ENCODE results near the gene SAMD4B. TPM values are rescaled to one million over a fixed set of nuclear protein-coding genes. Genes with fewer than 3 reads are reported as not detected.

The SAMD4B gene
- total RNA-seq, 2 experiments from 2014 or later: 59.4 to 60.0 TPM

DNA sequence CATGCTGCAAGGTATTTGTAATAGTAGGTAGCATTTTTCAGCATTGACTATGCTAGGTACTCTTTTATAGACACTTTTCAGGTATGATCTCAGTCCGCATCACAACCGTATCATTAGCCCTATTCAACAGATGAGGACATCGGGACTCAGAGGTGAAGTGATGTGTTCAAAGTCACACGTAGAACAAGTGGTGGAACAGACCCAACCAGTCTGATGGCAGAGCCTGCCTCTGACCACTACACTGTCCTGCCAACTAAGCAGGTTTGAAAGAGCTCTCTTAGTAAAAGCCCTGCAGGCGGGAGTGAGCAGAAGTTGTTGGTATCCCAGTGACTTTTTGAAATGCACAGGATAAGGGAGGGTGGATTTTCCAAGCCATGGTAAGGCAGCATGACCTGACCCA is 28.5 kb downstream of the SAMD4B start:
- no peaks in the 10 kb centered on the region for H3K79me2 ChIP-seq (ENCODE audit: insufficient read depth, low read depth, low read length)
- BruUV-seq (replicated peaks): no TSS peak
- no peak overlapping the region for H3K4me3 ChIP-seq (ENCODE audit: low read depth, low read length, poor library complexity, severe bottlenecking)
- H3K36me3 ChIP-seq (ENCODE audit: insufficient read depth, low read length): peaks cover 72% of the 10 kb centered on the region
- H3K4me2 ChIP-seq (ENCODE audit: low read length): no peak overlapping the region
- H3K9me3 ChIP-seq (ENCODE audit: low read length): no peaks in the 10 kb centered on the region
- ChIA-PET CTCF (ENCODE audit: unreplicated experiment) (no interaction called here), POLR2A (no interaction called here)
- intact Hi-C loops (cut with micrococcal nuclease; ENCODE audit: unreplicated experiment): no loop called here
- H2AFZ ChIP-seq (ENCODE audit: low read length): no peak overlapping the region
- H3K9me2 ChIP-seq (ENCODE audit: insufficient read depth, low read length): no peaks in the 10 kb centered on the region
- TF ChIP-seq EZH2phosphoT487 (IDR thresholded peaks at IDR 0.05; ENCODE audit: borderline replicate concordance, low read depth, low read length): no peak
- TF ChIP-seq, protein P1, sequence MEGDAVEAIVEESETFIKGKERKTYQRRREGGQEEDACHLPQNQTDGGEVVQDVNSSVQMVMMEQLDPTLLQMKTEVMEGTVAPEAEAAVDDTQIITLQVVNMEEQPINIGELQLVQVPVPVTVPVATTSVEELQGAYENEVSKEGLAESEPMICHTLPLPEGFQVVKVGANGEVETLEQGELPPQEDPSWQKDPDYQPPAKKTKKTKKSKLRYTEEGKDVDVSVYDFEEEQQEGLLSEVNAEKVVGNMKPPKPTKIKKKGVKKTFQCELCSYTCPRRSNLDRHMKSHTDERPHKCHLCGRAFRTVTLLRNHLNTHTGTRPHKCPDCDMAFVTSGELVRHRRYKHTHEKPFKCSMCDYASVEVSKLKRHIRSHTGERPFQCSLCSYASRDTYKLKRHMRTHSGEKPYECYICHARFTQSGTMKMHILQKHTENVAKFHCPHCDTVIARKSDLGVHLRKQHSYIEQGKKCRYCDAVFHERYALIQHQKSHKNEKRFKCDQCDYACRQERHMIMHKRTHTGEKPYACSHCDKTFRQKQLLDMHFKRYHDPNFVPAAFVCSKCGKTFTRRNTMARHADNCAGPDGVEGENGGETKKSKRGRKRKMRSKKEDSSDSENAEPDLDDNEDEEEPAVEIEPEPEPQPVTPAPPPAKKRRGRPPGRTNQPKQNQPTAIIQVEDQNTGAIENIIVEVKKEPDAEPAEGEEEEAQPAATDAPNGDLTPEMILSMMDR (conservative IDR thresholded peaks at IDR 0.05; ENCODE audit: low read length): no peak
- no peaks in the 10 kb centered on the region for H3K4me1 ChIP-seq (ENCODE audit: insufficient read depth, low read length, poor library complexity, severe bottlenecking)
- no peak for DNase-seq (ENCODE audit: low spot score)
- H3K27ac ChIP-seq (ENCODE audit: low read depth, low read length, poor library complexity, severe bottlenecking): no peak overlapping the region
- no peaks in the 10 kb centered on the region for H4K20me1 ChIP-seq (ENCODE audit: insufficient read depth, low read length)

DNA sequence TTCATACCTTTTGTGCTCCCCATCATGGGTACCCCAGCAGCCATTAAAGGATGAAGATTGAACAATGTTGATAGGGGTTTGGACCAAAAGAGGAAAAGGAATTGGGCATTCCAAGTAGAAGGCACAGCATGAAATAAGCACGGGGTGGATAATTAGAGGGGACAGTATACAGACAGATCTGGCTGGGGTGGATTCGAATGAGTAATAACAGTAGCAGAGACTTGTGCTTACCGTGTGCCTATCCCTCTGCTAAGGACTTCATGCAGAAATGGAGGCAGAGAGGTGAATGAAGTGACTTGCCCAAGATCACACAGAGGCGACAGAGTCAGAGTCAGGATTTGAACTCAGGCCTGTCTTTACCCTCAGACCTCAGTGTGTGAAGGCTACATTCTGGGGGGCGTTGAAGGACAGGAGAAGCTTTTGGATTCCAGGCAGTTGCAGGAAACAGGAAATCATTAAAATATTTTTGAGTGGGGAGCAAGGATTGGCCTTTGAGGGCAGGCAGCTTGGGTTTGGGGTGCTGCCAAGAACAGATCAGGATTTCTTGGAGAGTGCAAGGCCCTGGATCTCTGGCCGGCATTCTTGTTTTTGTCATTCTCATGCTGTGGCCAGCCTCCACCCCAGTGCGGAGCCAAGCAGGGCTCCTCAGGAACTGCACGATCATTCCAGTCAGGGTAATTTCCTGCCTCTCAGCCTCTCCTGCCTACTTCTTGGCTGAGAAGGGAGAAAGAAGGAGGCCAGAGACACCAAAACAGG is 30.0 kb downstream of the SAMD4B start:
- Histone ChIP-seq H4K20me1 (ENCODE audit: insufficient read depth, low read length) (no peaks in the 10 kb centered on the region), H3K27ac (ENCODE audit: low read depth, low read length, poor library complexity, severe bottlenecking) (no peak overlapping the region), H3K79me2 (ENCODE audit: insufficient read depth, low read depth, low read length) (no peaks in the 10 kb centered on the region), H3K9me3 (ENCODE audit: low read length) (no peaks in the 10 kb centered on the region), H2AFZ (ENCODE audit: low read length) (no peak overlapping the region), H3K4me1 (ENCODE audit: insufficient read depth, low read length, poor library complexity, severe bottlenecking) (no peaks in the 10 kb centered on the region), H3K4me2 (ENCODE audit: low read length) (no peak overlapping the region), H3K9me2 (ENCODE audit: insufficient read depth, low read length) (no peaks in the 10 kb centered on the region), H3K36me3 (ENCODE audit: insufficient read depth, low read length) (peaks cover 74% of the 10 kb centered on the region), H3K4me3 (ENCODE audit: low read depth, low read length, poor library complexity, severe bottlenecking) (no peak overlapping the region)
- intact Hi-C loops (cut with micrococcal nuclease; ENCODE audit: unreplicated experiment): no loop called here
- TF ChIP-seq, protein P1 (conservative IDR thresholded peaks at IDR 0.05; ENCODE audit: low read length): no peak
- TF ChIP-seq EZH2phosphoT487 (IDR thresholded peaks at IDR 0.05; ENCODE audit: borderline replicate concordance, low read depth, low read length): no peak
- CTCF ChIA-PET (ENCODE audit: unreplicated experiment): no interaction called here
- no peak for DNase-seq (ENCODE audit: low spot score)
- BruUV-seq (replicated peaks): no TSS peak
- POLR2A ChIA-PET: no interaction called here

GRCh38 chr19:39372941-39373340 is 30.7 kb downstream of the SAMD4B start:
- Histone ChIP-seq H3K79me2 (ENCODE audit: insufficient read depth, low read depth, low read length) (no peaks in the 10 kb centered on the region), H2AFZ (ENCODE audit: low read length) (no peak overlapping the region), H3K36me3 (ENCODE audit: insufficient read depth, low read length) (peaks cover 82% of the 10 kb centered on the region), H3K27ac (ENCODE audit: low read depth, low read length, poor library complexity, severe bottlenecking) (no peak overlapping the region), H4K20me1 (ENCODE audit: insufficient read depth, low read length) (no peaks in the 10 kb centered on the region), H3K9me2 (ENCODE audit: insufficient read depth, low read length) (no peaks in the 10 kb centered on the region), H3K4me3 (ENCODE audit: low read depth, low read length, poor library complexity, severe bottlenecking) (no peak overlapping the region), H3K9me3 (ENCODE audit: low read length) (no peaks in the 10 kb centered on the region), H3K4me1 (ENCODE audit: insufficient read depth, low read length, poor library complexity, severe bottlenecking) (no peaks in the 10 kb centered on the region), H3K4me2 (ENCODE audit: low read length) (no peak overlapping the region)
- TF ChIP-seq, protein P1 (conservative IDR thresholded peaks at IDR 0.05; ENCODE audit: low read length): no peak
- no peak for TF ChIP-seq EZH2phosphoT487 (IDR thresholded peaks at IDR 0.05; ENCODE audit: borderline replicate concordance, low read depth, low read length)
- no TSS peak for BruUV-seq (replicated peaks)
- intact Hi-C loops (cut with micrococcal nuclease; ENCODE audit: unreplicated experiment): no loop called here
- POLR2A ChIA-PET: no interaction called here
- DNase-seq (ENCODE audit: low spot score): no peak
- CTCF ChIA-PET (ENCODE audit: unreplicated experiment): no interaction called here
